Suprapubic skin (tissue), 4 donors: ENCODE measurements around the gene TYR.
"Not testable (repeated sequence)": the region's sequence is repeated elsewhere in the genome, so short reads cannot be mapped to it uniquely, and the experiment has no call there.

ENCODE experiments used
- CTCF ChIP-seq, 2 donors: fragments of 200-600 bp in 1 of 2; fragments of 450-650 bp in 1 of 2; sonication (generic) in 1 of 2; IDR thresholded peaks; one replicate each; pipeline ENCODE4 v1.5.1; 2016 to 2019; ENCODE audit warnings: antibody characterized with exemption in 2 of 2, mild to moderate bottlenecking in 1 of 2, moderate library complexity in 1 of 2
- EP300 ChIP-seq: sonication (generic); formaldehyde crosslinking; IDR thresholded peaks from one replicate; pipeline ENCODE4 v1.6.1; 2017; ENCODE audit warnings: antibody characterized with exemption
- POLR2A ChIP-seq, 2 donors: fragments of 450-650 bp; IDR thresholded peaks; one replicate each; pipeline ENCODE4 v1.6.1; 2017; ENCODE audit warnings: antibody characterized with exemption in 2 of 2, mild to moderate bottlenecking in 2 of 2, moderate library complexity in 2 of 2
- POLR2AphosphoS5 ChIP-seq, 3 donors: sonication (generic); formaldehyde crosslinking; IDR thresholded peaks; one replicate each; pipeline ENCODE4 v1.6.1; 2017; ENCODE audit warnings: antibody characterized with exemption in 3 of 3

GRCh38 chr11:89338073-89338472 is 160.4 kb downstream of the TYR start:
- not testable (repeated sequence) for TF ChIP-seq POLR2AphosphoS5 (IDR thresholded peaks at IDR 0.05); EP300; CTCF (IDR thresholded peaks at IDR 0.05); POLR2A (IDR thresholded peaks at IDR 0.05)
